Fibroblast of mammary gland (primary cell): ENCODE data around the gene KRT34.
A peak's percentile ranks its signal among the peaks of the same experiment; 100 is the strongest.

Source experiments
- DNase-seq: peaks from one replicate; pipeline ENCODE4 v3.0.0-alpha.2; 2010; ENCODE audit warnings: low read depth
- H3K4me3 ChIP-seq: 2 replicates; pipeline ENCODE4 v1.5.1; 2011; ENCODE audit warnings: low read depth, mild to moderate bottlenecking, low read length, moderate library complexity; ENCODE audit not compliant: control insufficient read depth
- TF ChIP-seq, protein P1 (sequence below): conservative IDR thresholded peaks from 2 replicates; pipeline ENCODE4 v1.5.1; 2011; ENCODE audit warnings: low read depth, low read length, inconsistent platforms; ENCODE audit not compliant: control insufficient read depth, insufficient read depth

The KRT34 gene

DNA sequence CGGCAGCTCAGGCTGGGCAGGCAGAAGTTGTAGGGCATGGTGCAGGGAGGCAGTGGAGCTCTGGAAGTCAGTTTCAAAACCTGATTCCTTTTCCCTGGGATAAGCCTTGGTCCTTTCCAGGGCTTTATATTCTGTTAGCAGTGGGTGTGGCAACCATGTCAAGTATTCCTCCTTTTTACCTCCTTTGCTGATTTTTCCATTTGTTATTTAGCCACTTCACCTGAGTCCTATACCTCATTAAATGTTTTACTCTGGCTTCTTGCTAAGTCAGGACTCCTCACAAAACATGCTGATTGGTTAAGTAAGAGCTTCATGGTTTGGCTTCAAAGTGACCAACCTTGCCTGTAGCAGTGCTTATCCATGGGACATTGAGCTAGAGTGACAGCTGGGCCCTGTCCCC lies 12.4 kb downstream of the KRT34 start, which contains the start of gene KRT33B:
Gene KRT33B (minus strand): TSS at position 101 of the 400 bp plus-strand sequence. CDS start 63 bp downstream, at position 38.
- no peak within 1 kb of the TSS for H3K4me3 ChIP-seq
- no peak for DNase-seq
- TF ChIP-seq, protein P1, sequence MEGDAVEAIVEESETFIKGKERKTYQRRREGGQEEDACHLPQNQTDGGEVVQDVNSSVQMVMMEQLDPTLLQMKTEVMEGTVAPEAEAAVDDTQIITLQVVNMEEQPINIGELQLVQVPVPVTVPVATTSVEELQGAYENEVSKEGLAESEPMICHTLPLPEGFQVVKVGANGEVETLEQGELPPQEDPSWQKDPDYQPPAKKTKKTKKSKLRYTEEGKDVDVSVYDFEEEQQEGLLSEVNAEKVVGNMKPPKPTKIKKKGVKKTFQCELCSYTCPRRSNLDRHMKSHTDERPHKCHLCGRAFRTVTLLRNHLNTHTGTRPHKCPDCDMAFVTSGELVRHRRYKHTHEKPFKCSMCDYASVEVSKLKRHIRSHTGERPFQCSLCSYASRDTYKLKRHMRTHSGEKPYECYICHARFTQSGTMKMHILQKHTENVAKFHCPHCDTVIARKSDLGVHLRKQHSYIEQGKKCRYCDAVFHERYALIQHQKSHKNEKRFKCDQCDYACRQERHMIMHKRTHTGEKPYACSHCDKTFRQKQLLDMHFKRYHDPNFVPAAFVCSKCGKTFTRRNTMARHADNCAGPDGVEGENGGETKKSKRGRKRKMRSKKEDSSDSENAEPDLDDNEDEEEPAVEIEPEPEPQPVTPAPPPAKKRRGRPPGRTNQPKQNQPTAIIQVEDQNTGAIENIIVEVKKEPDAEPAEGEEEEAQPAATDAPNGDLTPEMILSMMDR, result no peak

DNA sequence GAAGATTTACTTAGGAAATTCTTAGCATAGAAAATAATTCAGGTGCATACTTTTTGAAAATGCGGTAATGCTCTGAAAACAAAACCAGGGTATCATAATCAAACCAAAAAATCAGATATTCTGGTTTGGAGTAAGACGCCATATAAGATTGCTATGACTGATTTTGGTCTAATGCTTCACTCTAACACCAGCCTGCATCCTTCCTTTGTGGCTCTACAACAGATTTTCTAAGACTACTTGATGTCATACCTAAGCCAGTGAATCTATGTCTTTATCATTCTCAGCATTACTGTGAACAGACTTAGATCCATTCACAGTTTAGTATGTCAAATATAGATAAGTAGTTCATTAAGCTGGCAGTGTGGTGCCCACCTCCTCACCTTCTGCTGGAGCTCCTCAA lies 13.1 kb downstream of the KRT34 start:
- no peak overlapping the region for H3K4me3 ChIP-seq
- no peak for DNase-seq
- TF ChIP-seq, protein P1, result no peak

DNA sequence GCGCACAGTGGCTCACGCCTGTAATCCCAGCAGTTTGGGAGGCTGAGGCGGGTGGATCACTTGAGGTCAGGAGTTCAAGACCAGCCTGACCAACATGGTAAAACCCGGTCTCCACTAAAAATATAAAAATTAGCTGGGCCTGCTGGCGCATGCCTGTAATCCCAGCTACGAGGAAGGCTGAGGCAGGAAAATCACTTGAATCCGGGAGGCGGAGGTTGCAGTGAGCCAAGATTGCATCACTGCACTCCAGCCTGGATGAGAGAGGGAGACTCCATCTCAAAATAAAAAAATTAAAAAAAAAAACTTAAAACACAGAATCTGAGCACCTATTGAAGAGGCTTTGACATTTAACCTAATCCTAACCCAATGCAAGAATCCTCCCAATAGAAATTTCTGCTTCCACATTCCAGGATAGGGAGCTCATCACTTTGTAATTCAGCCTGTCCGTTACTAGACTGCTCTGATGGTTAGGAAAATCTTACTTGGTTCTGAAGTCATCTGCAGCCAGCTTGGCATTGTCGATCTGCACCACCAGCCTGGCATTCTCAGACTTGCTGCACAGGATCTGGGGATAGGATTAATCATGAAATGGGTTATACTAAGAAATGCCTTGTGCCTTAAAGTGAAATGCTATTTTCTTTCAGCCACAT lies 14.6 kb downstream of the KRT34 start:
- TF ChIP-seq, protein P1, result no peak
- no peak overlapping the region for H3K4me3 ChIP-seq
- DNase-seq, result peak; percentile 23

DNA sequence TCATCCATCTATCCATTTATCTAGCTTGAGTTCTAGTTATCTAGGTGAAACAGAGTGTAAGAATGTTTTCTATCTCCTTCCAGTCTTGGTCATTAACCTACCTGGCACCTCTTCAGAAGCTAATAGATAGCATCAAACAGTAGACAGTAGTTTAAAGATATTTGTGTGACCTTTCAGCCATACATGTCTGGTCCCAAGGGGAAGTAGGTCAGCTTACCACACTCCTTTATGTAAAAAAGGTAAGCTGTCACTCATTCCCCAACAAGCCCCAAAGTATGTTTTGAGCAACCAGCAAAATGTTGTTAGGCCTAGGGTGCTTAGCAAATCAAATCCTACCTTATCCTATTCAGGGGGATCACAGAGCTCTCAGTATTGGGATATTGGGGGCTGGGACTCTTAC lies 16.0 kb downstream of the KRT34 start:
- TF ChIP-seq, protein P1, result no peak
- no peak for DNase-seq
- H3K4me3 ChIP-seq, result no peak overlapping the region

DNA sequence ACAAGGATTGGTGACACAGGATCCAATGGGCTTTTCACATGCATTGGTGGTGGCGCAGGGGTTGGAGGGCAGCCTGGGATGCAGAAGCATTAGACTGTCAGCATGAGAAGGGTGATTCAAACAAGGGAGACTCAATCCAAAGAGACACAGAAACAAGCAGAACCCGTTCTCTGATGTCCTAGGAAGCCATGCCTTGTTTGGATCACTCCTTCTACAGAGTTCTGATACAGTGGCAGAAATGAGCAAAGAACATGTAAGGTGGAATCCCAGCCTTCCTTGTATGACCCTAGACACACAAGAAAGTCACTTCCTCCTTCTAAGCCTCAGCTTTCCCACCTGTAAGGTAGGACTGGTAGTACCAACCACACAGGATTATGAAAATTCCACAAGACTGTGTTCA lies 18.2 kb downstream of the KRT34 start:
- H3K4me3 ChIP-seq, result no peak overlapping the region
- TF ChIP-seq, protein P1, result no peak
- DNase-seq, result no peak

DNA sequence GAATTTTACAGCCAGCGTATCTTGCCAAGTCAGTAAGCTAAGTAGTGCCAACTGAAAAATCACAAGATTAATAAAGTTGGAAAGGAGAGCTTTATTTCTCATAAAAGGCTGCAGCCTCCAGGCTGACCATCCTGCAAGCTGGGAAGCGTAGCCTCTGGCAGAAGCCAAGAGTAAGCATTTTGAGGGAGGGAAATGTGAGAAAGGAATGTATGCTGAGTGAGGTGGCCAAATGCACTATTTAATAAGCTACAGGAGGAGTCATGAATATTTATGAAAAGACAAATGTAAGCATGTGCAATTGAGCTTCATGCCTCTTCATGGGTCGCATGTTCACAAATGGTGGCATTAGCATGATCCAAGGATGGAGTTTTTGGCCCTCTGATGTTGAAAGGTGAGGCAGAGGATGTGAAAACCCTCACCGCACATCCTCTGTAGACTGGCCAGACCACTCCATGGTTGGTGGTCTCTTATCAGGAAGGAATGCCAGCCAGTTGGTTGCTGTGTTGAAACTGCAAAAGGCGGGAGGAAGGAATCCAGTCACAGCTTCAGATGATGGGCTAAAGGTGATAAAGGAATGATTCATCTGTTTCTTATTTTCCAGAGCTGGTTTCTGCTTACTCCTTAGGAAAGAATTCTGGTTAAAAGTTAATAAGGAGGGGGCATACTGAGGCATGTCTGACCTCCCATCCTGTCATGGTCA lies 21.7 kb downstream of the KRT34 start:
- peak; percentile 17 for DNase-seq
- TF ChIP-seq, protein P1, result no peak
- H3K4me3 ChIP-seq, result no peak overlapping the region

DNA sequence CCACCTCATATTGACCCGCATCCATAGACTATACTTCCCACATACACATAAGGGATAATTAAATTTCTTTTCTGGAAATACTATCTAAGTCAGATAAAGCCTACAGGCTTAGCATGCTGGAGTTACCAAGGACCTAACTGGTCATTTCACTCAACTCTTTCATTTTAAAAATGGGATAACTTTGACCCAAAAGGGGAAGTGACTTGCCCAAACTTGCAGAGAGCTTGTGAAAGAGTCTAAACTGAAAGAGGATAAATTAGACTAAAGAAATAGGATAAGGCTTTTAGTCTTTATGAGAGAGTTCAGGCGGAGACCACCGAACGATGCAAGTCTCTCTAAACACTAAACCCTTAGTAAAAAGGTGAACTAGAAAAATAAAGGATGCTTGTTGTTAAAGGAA lies 27.6 kb downstream of the KRT34 start:
- no peak overlapping the region for H3K4me3 ChIP-seq
- no peak for DNase-seq
- TF ChIP-seq, protein P1, result no peak
